IMR-90 (cell line): ENCODE results near the gene ZNF467. TPM values are rescaled to one million over a fixed set of nuclear protein-coding genes. Genes with fewer than 3 reads are reported as not detected.

Source experiments
- ATAC-seq: fragments of 200-7000 bp; cut with Tn5 transposase; 2 replicates; pipeline ENCODE4 v1.9.1; 2020; ENCODE audit warnings: low read depth, mild to moderate bottlenecking, moderate library complexity
- BruUV-seq: library from RNA; stranded (reverse); fragments of 400-500 nt; replicated peaks from 2 replicates; lab custom pipeline; 2021; lab: Mats Ljungman, UMichigan
- CTCF ChIA-PET: fragments of 300-600 bp; formaldehyde crosslinking; extraction: SDS; loops from one replicate; lab custom pipeline; 2021; ENCODE audit warnings: antibody characterized with exemption; lab: Yijun Ruan, JAX
- POLR2A ChIA-PET: fragments of 300-600 bp; sonication (Branson Sonifier 250); formaldehyde crosslinking; loops from one replicate; lab custom pipeline; 2022; ENCODE audit warnings: antibody characterized with exemption; ENCODE audit not compliant: unreplicated experiment; lab: Charles Lee
- DNase-seq: peaks from one replicate; pipeline ENCODE4 v3.0.0; 2013
- H2AFZ ChIP-seq: replicated peaks from 2 replicates; pipeline ENCODE3; 2013; ENCODE audit warnings: low read length, mild to moderate bottlenecking; ENCODE audit not compliant: poor library complexity
- H2AK5ac ChIP-seq: 2 replicates; pipeline ENCODE4 v1.6.1; 2013; ENCODE audit warnings: low read depth, low read length, inconsistent platforms
- H2AK9ac ChIP-seq: replicated peaks from 2 replicates; pipeline ENCODE3; 2013; ENCODE audit warnings: mild to moderate bottlenecking, low read depth, low read length, moderate library complexity; ENCODE audit not compliant: poor library complexity
- H2BK120ac ChIP-seq: 2 replicates; pipeline ENCODE4 v1.6.1; 2013; ENCODE audit warnings: low read depth, low read length, inconsistent platforms
- H2BK15ac ChIP-seq: 3 replicates; pipeline ENCODE4 v1.6.1; 2013; ENCODE audit warnings: low read depth, low read length, inconsistent platforms
- H2BK20ac ChIP-seq: 2 replicates; pipeline ENCODE4 v1.6.1; 2013; ENCODE audit warnings: low read depth, mild to moderate bottlenecking, inconsistent platforms, low read length, moderate library complexity
- H2BK5ac ChIP-seq: 2 replicates; pipeline ENCODE4 v1.6.1; 2013; ENCODE audit warnings: mild to moderate bottlenecking, low read depth, low read length, inconsistent platforms; ENCODE audit not compliant: poor library complexity, severe bottlenecking
- H3K14ac ChIP-seq: replicated peaks from 2 replicates; pipeline ENCODE4 v1.6.1; 2013; ENCODE audit warnings: low read depth, low read length, inconsistent platforms
- H3K18ac ChIP-seq: 2 replicates; pipeline ENCODE4 v1.6.1; 2013; ENCODE audit warnings: low read depth, low read length, control low read depth
- H3K23ac ChIP-seq: 2 replicates; pipeline ENCODE4 v1.6.1; 2013; ENCODE audit warnings: low read depth, low read length, inconsistent platforms
- H3K27ac ChIP-seq: 2 replicates; pipeline ENCODE4 v1.5.1; 2013; ENCODE audit warnings: mild to moderate bottlenecking, control low read depth, low read length; ENCODE audit not compliant: insufficient read depth
- H3K27me3 ChIP-seq: 2 replicates; pipeline ENCODE4 v1.6.1; 2013; ENCODE audit warnings: low read length; ENCODE audit not compliant: control insufficient read depth, insufficient read depth
- H3K36me3 ChIP-seq: 2 replicates; pipeline ENCODE4 v1.6.1; 2013; ENCODE audit warnings: low read length, mixed read lengths; ENCODE audit not compliant: control insufficient read depth, insufficient read depth
- H3K4ac ChIP-seq: 2 replicates; pipeline ENCODE4 v1.6.1; 2013; ENCODE audit warnings: low read depth, low read length, inconsistent platforms
- H3K4me1 ChIP-seq: 2 replicates; pipeline ENCODE4 v1.6.1; 2013; ENCODE audit warnings: low read length, mixed read lengths; ENCODE audit not compliant: control insufficient read depth, insufficient read depth
- H3K4me2 ChIP-seq: 2 replicates; pipeline ENCODE4 v1.6.1; 2013; ENCODE audit warnings: low read depth, mild to moderate bottlenecking, control low read depth, low read length, moderate library complexity
- H3K4me3 ChIP-seq: 2 replicates; pipeline ENCODE4 v1.5.1; 2013; ENCODE audit warnings: low read depth, mild to moderate bottlenecking, control low read depth, low read length, moderate library complexity; ENCODE audit not compliant: insufficient read depth
- H3K56ac ChIP-seq: 2 replicates; pipeline ENCODE4 v1.6.1; 2013; ENCODE audit warnings: low read length, inconsistent platforms; ENCODE audit not compliant: insufficient read depth; ENCODE audit errors: extremely low read depth
- H3K79me1 ChIP-seq, 2 experiments: 2 replicates each; pipeline ENCODE4 v1.6.1; 2013; ENCODE audit warnings: low read length in 2 of 2, inconsistent platforms in 1 of 2, low read depth in 1 of 2
- H3K9ac ChIP-seq: 2 replicates; pipeline ENCODE4 v1.6.1; 2013; ENCODE audit warnings: low read depth, low read length, control low read depth
- H3K9me1 ChIP-seq: 2 replicates; pipeline ENCODE4 v1.6.1; 2013; ENCODE audit warnings: low read length, inconsistent platforms; ENCODE audit not compliant: insufficient read depth
- H3K9me3 ChIP-seq: 2 replicates; pipeline ENCODE4 v1.6.1; 2013; ENCODE audit warnings: low read length; ENCODE audit not compliant: control insufficient read depth, insufficient read depth
- H4K20me1 ChIP-seq: 2 replicates; pipeline ENCODE4 v1.6.1; 2013; ENCODE audit warnings: low read length, inconsistent platforms; ENCODE audit not compliant: insufficient read depth
- H4K5ac ChIP-seq: 2 replicates; pipeline ENCODE4 v1.6.1; 2013; ENCODE audit warnings: mild to moderate bottlenecking, low read depth, low read length, control low read depth
- H4K8ac ChIP-seq, 2 experiments: 2 replicates each; pipeline ENCODE4 v1.6.1; 2013; ENCODE audit warnings: low read depth in 2 of 2, low read length in 2 of 2, control low read depth in 1 of 2, inconsistent platforms in 1 of 2
- H4K91ac ChIP-seq: 2 replicates; pipeline ENCODE4 v1.6.1; 2013; ENCODE audit warnings: low read depth, low read length, inconsistent platforms; ENCODE audit not compliant: insufficient read depth
- BHLHE40 ChIP-seq: fragments of 150-350 bp; IDR thresholded peaks from 2 replicates; pipeline ENCODE4 v1.6.1; 2016; ENCODE audit warnings: mild to moderate bottlenecking, low read depth, low read length
- MAFK ChIP-seq: IDR thresholded peaks from 2 replicates; pipeline ENCODE4 v1.6.1; 2012; ENCODE audit warnings: low read depth, low read length, improper control_type of control experiment
- RAD21 ChIP-seq: IDR thresholded peaks from 2 replicates; pipeline ENCODE4 v1.6.1; 2012; ENCODE audit warnings: low read length, improper control_type of control experiment
- RFX5 ChIP-seq: IDR thresholded peaks from 2 replicates; pipeline ENCODE4 v1.8.0; 2012; ENCODE audit warnings: low read depth, mild to moderate bottlenecking, low read length, moderate library complexity
- SMC3 ChIP-seq: fragments of 150-350 bp; IDR thresholded peaks from 2 replicates; pipeline ENCODE4 v1.6.1; 2016; ENCODE audit warnings: low read depth, mild to moderate bottlenecking, antibody characterized with exemption, low read length, moderate library complexity
- WGBS, 2 experiments: methylation state at CpG; one replicate each; pipeline versions ENCODE4 v1.1.5 to v1.1.7; 2013; ENCODE audit warnings: missing lambda C conversion rate in 2 of 2; ENCODE audit not compliant: insufficient read length in 1 of 2; ENCODE audit errors: extremely low coverage in 2 of 2; 5-methylcytosine and 5-hydroxymethylcytosine counted together
- dilution Hi-C: fragments of 300-500 bp; cut with HindIII; formaldehyde crosslinking; loops from one replicate; pipeline ENCODE4 v1.14.3; 2018; ENCODE audit warnings: low sequenced_read_pairs; ENCODE audit not compliant: unreplicated experiment
- in situ Hi-C: fragments of 300-500 bp; cut with MboI; formaldehyde crosslinking; loops from 3 replicates; pipeline ENCODE4 v1.14.3; 2019; ENCODE audit warnings: low sequenced_read_pairs, inconsistent platforms, mixed read lengths
- intact Hi-C: fragments of 100-400 bp; cut with micrococcal nuclease; formaldehyde crosslinking; loops from 2 replicates; pipeline ENCODE4 v1.10.0; 2022
- polyA plus RNA-seq, 3 experiments: library from polyadenylated mRNA; depleted of rRNA; stranded (reverse); fragments of >200 nt; gene quantifications; 2 replicates each; pipeline ENCODE4 v1.2.3, GENCODE V29; 2012; ENCODE audit warnings: low replicate concordance in 1 of 3
- total RNA-seq: library from RNA; depleted of rRNA; stranded (reverse); fragments of >200 nt; gene quantifications from 2 replicates; pipeline ENCODE4 v1.2.3, GENCODE V29; 2012

ZNF467 gene
- total and polyA plus RNA-seq, 2 of the 4 experiments (the other 2 are of a cell fraction) = 0.67 TPM; not detected in 1

DNA sequence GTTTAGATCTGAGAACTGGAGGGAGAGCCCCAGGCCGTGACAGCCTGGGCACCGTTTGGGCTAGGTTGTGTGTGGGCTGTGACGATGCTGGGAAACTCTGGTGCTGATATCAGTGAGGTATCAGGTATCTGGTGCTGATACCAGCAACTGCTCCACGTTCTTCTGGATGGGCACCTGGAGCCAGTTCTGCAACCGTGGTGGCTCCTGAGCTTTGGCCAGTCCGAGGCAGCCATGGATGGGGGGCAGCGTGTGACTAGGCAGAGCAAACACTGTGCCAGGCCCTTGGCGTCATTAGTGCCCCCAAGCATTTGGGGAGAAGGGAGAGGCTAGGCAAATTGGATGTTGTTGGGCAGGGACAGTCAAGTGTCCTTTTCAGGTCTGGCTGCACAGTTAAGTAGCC lies 57.9 kb downstream of the ZNF467 start:
- POLR2A ChIA-PET = no interaction called here
- DNase-seq (no peak), ATAC-seq (no peak)
- no TSS peak for BruUV-seq
- H3K18ac ChIP-seq = no peak overlapping the region
- no peak overlapping the region for H2BK20ac ChIP-seq
- H3K36me3 ChIP-seq = peaks cover 5% of the 10 kb centered on the region
- CTCF ChIA-PET = no interaction called here
- H4K5ac ChIP-seq = no peak overlapping the region
- H4K8ac ChIP-seq = peak overlapping the region; percentile 65 to 82; a peak in 3 of 4 replicates
- intact Hi-C loops (loop anchor here (5.0 to 10.0 kb wide), 2 partner anchors 57 to 91 kb away; partner anchors contain the start of gene ZNF467), in situ Hi-C loops (no loop called here), dilution Hi-C loops (no loop called here)
- H3K14ac ChIP-seq = peak overlapping the region; percentile 91
- H3K9ac ChIP-seq = peak overlapping the region; percentile 81
- H2AK9ac ChIP-seq = peak overlapping the region; percentile 22
- H3K4ac ChIP-seq = peak overlapping the region; percentile 77
- WGBS, 2 experiments = 44% methylated on average over 6 of the region's 8 CpGs; no CpG with 5 or more reads in 1 of the 2 experiments
- H3K4me3 ChIP-seq = peak overlapping the region; percentile 86
- H2AFZ ChIP-seq = peak overlapping the region; percentile 98
- peak overlapping the region; percentile 91 for H3K4me2 ChIP-seq
- no peak overlapping the region for H3K27ac ChIP-seq
- no peak overlapping the region for H3K56ac ChIP-seq
- peaks cover 9% of the 10 kb centered on the region; the same call in 1 of the 2 replicates for H3K9me1 ChIP-seq
- peaks cover 12 to 38% of the 10 kb centered on the region in 2 experiments; a peak in 3 of 4 replicates for H3K79me1 ChIP-seq
- no peaks in the 10 kb centered on the region for H3K27me3 ChIP-seq
- H4K20me1 ChIP-seq = no peaks in the 10 kb centered on the region; the same call in 1 of the 2 replicates
- H2AK5ac ChIP-seq = peak overlapping the region; percentile 12; the same call in 1 of the 2 replicates
- no peak overlapping the region; the same call in 1 of the 2 replicates for H4K91ac ChIP-seq
- H3K4me1 ChIP-seq = peaks cover 12% of the 10 kb centered on the region
- TF ChIP-seq MAFK = no peak
- TF ChIP-seq SMC3 = no peak
- no peak for TF ChIP-seq RAD21
- no peak for TF ChIP-seq RFX5
- no peak for TF ChIP-seq BHLHE40
- H2BK15ac ChIP-seq = no peak overlapping the region
- peak overlapping the region; percentile 72 for H3K23ac ChIP-seq
- H2BK5ac ChIP-seq = no peak overlapping the region
- H2BK120ac ChIP-seq = 0 out of 2 replicates have a peak overlapping the region, but pooled peaks have one; percentile 44
- H3K9me3 ChIP-seq = peaks cover 6% of the 10 kb centered on the region
